CD4-positive, alpha-beta T cell treated with Interleukin-6 at 100 ng/mL for 8 hours (primary cell): Measurements from ENCODE around the gene NKX2-8.
"Not testable (repeated sequence)": the region's sequence is repeated elsewhere in the genome, so short reads cannot be mapped to it uniquely, and the experiment has no call there.

Source experiments
- DNase-seq: peaks from one replicate; pipeline ENCODE4 v3.0.0-alpha.2; 2020; ENCODE audit warnings: mixed read lengths, low spot score

Gene NKX2-8

DNA sequence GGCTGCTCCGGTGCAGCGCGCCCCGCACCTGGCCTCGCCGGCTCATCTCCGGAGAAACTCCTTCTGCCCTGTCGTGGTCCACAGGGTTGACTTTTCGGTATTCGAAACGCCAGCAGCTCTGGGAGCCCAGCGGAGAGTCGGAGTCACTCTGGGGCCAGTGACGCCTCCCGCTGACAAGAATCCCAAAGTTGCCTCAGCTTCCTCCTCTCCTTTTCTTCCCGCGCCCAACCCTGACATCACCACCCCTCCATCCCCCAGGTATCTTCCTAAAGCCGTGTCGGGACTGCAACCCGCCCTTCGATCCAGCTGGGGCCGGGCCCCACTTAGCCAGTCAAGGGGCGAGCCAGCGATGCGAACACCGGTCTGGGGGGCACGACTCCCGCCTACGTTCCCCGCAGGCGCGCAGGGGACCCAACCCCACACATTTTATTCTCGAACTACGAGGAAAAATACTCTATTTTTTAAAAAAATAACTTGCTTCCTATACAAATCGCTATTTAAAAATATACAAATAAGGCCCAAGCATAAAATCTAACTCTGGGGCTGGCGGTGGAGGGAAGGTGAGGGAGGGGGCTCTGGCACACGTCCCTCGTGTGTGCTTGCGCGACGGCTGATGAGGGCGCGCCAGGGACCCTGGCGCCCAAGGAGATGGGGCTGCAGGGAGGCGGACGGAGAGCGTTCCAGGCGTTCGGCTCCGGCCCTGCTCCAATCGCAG is 2.1 kb downstream of the NKX2-8 start:
- no peak for DNase-seq

DNA sequence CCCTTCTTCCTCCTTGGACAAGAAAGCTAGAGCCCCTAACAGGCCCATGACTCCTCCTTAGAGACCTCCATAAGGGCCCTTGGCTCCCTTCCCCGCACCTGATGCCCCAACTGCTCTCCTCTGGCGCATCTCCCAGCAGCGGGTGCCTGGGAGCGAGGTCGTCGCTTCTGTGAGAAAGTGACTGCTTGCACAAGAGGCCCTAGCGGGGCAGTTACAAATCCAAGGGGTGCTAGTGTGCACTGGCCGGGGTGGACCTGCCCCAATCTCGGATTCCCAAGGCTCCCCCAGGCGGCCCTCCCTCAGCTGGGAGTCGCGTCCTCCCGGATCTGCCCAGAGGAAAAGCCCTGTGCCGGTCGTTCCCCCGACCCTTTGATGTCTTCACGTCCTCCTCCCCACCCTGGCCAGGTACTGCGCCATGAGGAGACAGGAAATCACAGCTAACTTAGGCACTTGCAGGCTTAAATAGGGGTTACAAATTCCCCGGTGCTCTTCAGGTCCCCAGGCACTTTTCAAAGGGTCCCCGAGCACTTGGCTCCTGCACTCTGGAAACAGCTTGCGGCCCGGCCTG is 2.8 kb downstream of the NKX2-8 start:
- DNase-seq = no peak

DNA sequence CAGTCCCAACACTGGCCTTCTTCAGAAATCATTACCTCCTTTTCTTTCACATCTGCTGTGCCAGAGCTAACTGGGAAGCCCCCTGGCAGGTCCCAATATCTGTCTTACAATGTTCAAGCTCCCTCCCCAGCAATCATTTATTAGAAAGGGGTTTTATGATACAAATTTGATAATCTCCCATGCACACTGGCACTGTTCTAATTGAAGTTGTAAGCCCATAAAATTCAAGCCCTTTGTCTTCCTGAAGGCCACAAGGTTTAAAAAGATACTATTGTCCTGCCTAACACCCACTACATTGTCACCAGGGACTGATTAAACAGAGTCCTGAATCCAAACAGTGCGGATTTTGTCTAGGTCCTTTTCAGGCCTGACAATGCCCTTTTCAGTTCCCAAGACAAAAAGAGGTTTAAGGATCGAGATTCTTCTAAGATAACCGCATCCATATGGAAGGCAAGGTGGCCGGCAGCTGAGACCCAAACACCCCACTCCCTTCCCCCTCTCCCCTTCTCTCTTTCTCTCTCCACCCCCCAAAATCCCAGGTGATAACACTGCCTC is 3.3 kb downstream of the NKX2-8 start:
- DNase-seq = no peak

DNA sequence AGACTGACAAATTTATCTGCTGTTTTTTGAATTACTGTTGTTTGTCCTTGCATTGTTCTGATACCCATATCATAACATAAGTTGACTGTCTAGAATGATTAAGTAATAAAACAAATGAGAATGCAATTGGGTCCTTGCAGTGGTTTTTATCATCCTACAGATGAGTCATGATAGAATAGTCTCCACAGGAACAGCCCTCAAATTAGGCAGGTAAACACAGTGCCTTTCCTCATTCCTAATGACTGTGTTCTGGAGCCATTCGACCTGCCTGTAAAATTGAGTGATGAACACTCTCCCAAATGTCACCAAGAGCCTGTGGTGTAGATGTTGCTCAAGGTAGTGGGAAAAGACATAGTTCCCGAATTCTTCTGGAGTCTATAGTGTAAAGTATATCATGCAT is 12.3 kb downstream of the NKX2-8 start:
- no peak for DNase-seq

DNA sequence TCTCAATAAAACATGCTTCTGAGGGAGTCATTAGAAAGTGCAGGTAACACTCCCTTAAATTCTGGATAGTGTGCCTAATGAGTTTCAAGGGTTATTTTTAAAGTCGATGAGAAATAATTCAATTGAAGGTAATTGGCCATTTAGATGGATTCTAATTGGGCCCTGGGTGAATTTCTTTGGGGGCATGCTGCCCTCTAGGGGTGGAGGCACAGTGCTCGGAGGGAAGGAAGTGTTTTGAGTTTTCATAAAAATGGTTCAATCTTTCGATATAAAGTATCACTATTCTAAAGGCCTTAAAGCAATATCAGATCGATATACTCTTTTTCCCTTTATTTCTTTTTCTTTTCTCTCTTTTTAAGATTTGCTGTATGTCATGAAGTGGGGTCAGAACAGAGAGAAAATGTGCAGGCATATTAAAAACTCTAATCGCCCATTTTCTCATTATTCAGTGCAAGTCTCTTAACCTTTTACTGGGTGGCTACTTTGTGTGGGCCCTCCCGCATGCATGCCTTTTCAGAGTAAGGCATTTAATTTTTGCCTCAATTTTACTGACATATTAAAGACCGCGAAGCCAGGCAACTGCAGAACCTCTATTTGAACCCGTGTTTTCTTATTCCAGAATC is 25.5 kb downstream of the NKX2-8 start:
- DNase-seq = no peak

DNA sequence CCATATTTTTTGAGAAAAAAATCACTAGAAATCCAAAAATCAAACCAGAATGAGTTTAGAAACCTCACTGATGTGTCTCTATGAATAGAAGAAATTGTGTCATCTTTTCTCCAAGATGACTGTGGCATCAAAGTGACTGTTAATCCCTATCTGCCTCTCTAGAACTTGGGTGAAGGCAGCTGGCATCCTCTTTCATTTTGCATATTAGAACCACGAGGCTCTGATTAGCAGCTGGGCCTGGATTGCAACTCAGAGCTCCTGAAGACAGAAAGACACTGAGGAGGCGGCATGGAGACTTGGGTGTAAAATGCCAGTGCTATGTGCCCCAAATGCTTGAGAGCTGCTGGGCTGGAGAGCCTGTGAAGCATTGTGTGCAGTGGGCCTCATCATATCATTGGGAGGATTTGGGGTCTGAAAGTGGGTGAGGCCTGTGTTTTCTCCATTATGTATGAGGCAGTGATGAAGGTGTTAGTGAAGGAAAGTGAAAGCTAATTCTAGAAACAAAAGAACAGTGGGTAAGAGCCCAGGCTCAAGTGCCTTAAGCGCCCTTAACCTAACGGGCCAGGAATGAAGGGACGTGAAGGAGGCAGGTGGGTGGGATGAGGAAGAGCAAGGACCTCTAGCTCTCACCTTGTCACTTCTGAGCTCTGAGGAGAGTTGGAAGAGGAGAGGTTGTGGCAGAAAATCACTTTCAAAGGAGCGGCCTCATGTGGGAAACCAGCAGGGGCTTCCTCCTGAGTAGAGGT is 26.2 kb downstream of the NKX2-8 start:
- no peak for DNase-seq

DNA sequence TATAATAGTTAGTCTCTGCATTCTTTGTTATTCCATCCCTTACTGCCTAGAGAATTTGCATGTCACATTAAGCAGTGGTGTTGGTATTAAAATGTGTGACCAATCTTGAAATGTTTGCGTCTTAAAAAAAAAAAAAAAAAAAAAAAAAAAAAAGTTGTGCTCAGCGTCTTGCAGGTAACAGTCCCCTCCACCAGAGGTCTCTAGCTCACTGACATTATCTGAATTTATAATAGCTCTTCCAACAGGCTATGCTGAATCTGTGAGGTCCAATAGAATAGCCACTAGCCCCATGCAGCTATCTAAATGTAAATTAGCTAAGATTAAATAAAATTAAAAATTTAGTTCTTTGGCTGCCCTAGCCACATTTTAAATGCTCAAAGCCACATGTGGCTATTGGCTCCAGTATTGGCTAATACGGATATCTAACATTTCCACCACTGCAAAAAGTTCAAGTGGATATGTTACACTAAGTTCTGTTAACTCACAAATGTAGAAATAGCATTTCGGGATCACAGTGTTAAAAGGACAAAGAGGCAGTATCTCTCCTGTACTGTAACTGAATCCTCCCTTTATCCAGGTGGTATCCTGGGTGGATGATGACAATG is 28.7 kb downstream of the NKX2-8 start:
- DNase-seq = no peak

DNA sequence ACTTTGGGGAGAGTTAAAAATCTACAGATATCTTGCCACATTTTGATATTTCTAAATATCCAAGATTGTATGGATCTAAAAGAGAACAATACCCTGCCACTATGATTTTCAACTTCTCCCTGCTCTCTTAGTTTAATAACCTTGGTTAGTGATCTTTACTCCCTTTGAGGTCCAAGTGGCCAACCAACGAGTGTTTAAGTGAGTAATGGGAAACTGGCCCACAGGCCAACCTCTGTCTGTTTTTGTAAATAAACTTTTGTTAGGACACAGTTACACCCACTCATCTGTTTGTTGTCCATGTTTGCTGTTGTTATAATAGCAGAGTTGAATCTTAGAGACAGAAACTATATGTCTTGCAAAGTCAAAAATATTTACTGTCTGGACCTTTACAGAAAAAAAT is 31.5 kb downstream of the NKX2-8 start:
- DNase-seq = no peak

DNA sequence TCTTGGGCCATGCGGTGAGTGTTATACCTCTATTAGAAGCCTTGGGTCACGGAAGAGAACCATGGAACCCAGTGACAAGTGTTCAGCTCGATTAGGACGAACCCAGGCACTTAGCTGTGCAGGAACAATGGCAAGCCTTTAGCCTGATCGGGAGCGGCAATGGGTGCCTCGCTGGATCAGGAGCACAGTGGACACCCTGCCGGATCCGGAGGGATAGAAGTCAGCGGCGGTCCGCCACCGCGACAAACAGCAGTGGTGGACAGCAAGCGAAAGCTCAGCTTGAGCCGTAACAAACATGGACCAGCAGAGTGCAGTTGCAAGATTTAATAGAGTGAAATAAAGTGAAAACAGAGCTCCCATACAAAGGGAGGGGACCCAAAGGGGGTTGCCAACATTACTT is 38.1 kb downstream of the NKX2-8 start:
- DNase-seq = not testable (repeated sequence)

DNA sequence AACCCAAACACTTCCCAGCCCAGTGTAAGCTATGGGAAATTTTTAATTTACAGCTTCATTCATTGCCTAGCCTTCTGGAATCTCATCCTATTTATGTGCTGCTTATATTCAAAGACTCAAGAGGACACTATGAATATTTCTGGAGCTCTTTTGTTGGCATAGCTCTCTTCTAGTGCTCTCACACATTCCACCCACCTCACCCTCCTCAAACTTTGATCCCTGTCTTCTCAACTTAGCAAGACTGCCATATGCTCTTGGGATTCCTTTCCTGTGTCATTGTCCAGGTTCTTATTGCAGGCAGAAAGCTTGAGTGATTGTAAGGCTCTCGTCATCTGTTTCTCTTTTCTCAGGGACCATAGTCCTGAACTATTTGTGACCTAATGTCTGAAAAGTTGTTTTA is 44.4 kb downstream of the NKX2-8 start:
- no peak for DNase-seq
